ENCODE data around the gene SPATA32. TPM values are rescaled to one million over a fixed set of nuclear protein-coding genes. Genes with fewer than 3 reads are reported as not detected.

Gene SPATA32
- total and polyA plus RNA-seq, 9 donors: 0.12 TPM; not detected in 8

- WGBS, 3 donors: 75 to 84% (median 76%) methylated on average over 11 of the region's 11 CpGs
- no peak for TF ChIP-seq CTCF (IDR thresholded peaks at IDR 0.05)
- no peak for TF ChIP-seq EP300 (IDR thresholded peaks at IDR 0.05)
- TF ChIP-seq POLR2A (IDR thresholded peaks at IDR 0.05): no peak
- no peaks in the 10 kb centered on the region for H3K4me1 ChIP-seq (ENCODE audit: insufficient read depth)
- no peak for DNase-seq
- intact Hi-C loops (cut with DNase I): loop anchor here in 3 of 4 donors (10.0 kb wide), 2 partner anchors 49 to 609 kb away; no protein-coding TSS in a partner anchor
- H3K27ac ChIP-seq: no peak overlapping the region
- H3K4me3 ChIP-seq: no peak overlapping the region
- no peaks in the 10 kb centered on the region for H3K36me3 ChIP-seq
- no peaks in the 10 kb centered on the region for H3K9me3 ChIP-seq
- no peaks in the 10 kb centered on the region for H3K27me3 ChIP-seq
Measured at GRCh38 chr17:45225964-45226530, 35.8 kb downstream of the SPATA32 start.

- no peak for DNase-seq
- Histone ChIP-seq H3K4me3 (no peak overlapping the region), H3K9me3 (no peaks in the 10 kb centered on the region), H3K27me3 (no peaks in the 10 kb centered on the region), H3K27ac (no peak overlapping the region), H3K4me1 (ENCODE audit: insufficient read depth) (no peaks in the 10 kb centered on the region), H3K36me3 (no peaks in the 10 kb centered on the region)
- intact Hi-C loops (cut with DNase I): loop anchor here in 3 of 4 donors (10.0 kb wide), 2 partner anchors 50 to 610 kb away; no protein-coding TSS in a partner anchor
- TF ChIP-seq POLR2A (IDR thresholded peaks at IDR 0.05) (no peak), EP300 (IDR thresholded peaks at IDR 0.05) (no peak), CTCF (IDR thresholded peaks at IDR 0.05) (no peak)
- 81 to 86% (median 82%) methylated on average over 7 of the region's 7 CpGs for WGBS, 3 donors
Measured at GRCh38 chr17:45225051-45225700, 36.7 kb downstream of the SPATA32 start.

- Histone ChIP-seq H3K9me3 (no peaks in the 10 kb centered on the region), H3K4me1 (ENCODE audit: insufficient read depth) (no peaks in the 10 kb centered on the region), H3K36me3 (no peaks in the 10 kb centered on the region), H3K4me3 (no peak overlapping the region), H3K27ac (no peak overlapping the region), H3K27me3 (no peaks in the 10 kb centered on the region)
- 88 to 96% (median 91%) methylated on average over 9 of the region's 9 CpGs for WGBS, 3 donors
- intact Hi-C loops (cut with DNase I): loop anchor here in 3 of 4 donors (5.0 to 10.0 kb wide), 3 partner anchors 50 to 610 kb away; no protein-coding TSS in a partner anchor
- TF ChIP-seq CTCF (IDR thresholded peaks at IDR 0.05): no peak
- no peak for TF ChIP-seq POLR2A (IDR thresholded peaks at IDR 0.05)
- TF ChIP-seq EP300 (IDR thresholded peaks at IDR 0.05): no peak
- DNase-seq: no peak
Measured at GRCh38 chr17:45224671-45225050, 37.2 kb downstream of the SPATA32 start.

- Histone ChIP-seq H3K4me3 (no peak overlapping the region), H3K9me3 (no peaks in the 10 kb centered on the region), H3K4me1 (ENCODE audit: insufficient read depth) (no peaks in the 10 kb centered on the region), H3K36me3 (no peaks in the 10 kb centered on the region), H3K27ac (no peak overlapping the region), H3K27me3 (no peaks in the 10 kb centered on the region)
- TF ChIP-seq EP300 (IDR thresholded peaks at IDR 0.05) (no peak), POLR2A (IDR thresholded peaks at IDR 0.05) (no peak), CTCF (IDR thresholded peaks at IDR 0.05) (no peak)
- intact Hi-C loops (cut with DNase I): loop anchor here in 3 of 4 donors (5.0 to 10.0 kb wide), 3 partner anchors 51 to 611 kb away; no protein-coding TSS in a partner anchor
- no peak for DNase-seq
- WGBS, 3 donors: 78 to 87% (median 86%) methylated on average over 12 of the region's 12 CpGs
Measured at GRCh38 chr17:45223539-45224528, 38.1 kb downstream of the SPATA32 start.

Measured in ovary (tissue), 9 donors.